ENCODE measurements around the gene MBD3.
A peak's percentile ranks its signal among the peaks of the same experiment; 100 is the strongest.
"Not testable (repeated sequence)": the region's sequence is repeated elsewhere in the genome, so short reads cannot be mapped to it uniquely, and the experiment has no call there.

MBD3 gene, protein sequence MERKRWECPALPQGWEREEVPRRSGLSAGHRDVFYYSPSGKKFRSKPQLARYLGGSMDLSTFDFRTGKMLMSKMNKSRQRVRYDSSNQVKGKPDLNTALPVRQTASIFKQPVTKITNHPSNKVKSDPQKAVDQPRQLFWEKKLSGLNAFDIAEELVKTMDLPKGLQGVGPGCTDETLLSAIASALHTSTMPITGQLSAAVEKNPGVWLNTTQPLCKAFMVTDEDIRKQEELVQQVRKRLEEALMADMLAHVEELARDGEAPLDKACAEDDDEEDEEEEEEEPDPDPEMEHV

GRCh38 chr19:1592755-1593500 lies at the start of gene MBD3:
TSS of gene MBD3 (minus strand) at chr19:1592865. CDS start at chr19:1592631, 234 bp downstream.
- DNase-seq (ENCODE audit: low spot score) = peak; percentile 99

DNA sequence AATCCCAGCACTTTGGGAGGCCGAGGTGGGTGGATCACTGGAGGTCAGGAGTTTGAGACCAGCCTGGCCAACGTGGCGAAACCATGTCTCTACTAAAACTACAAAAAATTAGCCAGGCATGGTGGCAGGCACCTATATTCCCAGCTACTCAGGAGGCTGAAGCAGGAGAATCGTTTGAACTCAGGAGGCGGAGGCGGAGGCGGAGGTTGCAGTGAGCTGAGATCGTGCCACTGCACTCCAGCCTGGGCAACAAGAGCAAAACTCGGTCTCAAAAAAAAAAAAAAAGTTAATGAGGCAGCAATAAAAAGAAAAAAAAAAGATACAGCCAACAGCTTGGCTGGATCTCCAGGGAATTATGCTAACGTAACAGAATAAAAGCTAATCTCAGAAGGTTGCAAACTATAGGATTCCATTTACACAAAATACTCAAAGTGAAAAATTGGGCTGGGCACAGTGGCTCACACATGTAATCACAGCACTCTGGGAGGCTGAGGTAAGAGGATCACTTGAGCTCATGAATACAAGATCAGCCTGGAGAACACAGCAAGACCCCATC lies 48.3 kb upstream of the MBD3 start:
- DNase-seq (ENCODE audit: low spot score) = not testable (repeated sequence)

DNA sequence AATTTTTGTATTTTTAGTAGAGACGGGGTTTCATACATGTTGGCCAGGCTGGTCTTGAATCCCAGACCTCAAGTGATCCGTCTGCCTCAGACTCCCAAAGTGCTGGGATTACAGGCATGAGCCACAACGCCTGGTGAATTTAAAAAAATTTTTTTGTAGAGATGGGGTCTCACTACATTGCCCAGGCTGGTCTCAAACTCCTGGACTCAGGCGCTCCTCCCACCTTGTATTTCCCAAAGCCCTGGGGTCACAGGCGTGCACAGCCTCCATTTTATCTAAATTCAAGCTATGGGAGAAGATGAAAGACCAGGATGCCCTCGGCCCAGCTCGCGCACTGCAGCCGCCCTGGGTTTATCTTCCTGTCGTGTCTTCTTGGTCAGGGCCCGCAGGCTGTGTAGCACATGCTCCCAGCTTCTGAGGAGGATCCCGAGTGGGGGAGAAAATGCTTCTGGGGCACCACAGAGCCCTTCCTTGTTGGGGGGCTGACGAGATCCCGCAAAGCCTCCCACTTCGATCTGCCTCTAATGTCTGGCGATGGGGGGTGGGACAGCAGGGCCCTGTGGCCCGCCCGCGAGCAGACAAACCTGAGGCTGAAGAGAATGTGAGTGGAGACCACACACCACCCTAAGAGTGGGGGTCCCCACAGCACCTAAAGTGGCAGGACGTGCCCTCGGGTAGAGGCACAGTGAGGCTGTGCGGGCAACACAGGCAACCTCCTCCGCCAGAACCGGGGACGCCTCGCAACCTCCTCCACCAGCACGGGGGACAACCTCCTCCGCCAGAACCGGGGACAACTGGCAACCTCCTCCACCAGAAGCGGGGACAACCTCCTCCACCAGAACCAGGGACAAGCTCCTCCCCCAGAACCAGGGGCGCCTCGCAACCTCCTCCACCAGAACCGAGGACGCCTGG lies 43.9 kb upstream of the MBD3 start:
- no peak for DNase-seq (ENCODE audit: low spot score)

DNA sequence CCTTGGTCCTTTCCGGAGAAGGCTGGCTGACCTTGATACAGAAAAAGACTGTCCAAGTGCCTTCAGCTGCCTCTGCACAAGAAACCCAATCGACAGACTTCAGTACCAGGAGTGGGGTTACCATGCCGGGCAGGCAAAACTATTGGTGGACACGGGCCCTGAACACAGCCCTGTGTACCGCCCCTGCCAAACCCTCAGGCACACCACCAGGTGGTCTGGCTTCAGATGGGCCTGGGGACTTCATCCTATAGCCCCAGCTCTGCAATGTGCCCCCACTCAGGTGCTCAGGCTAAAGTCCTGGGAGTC lies 42.2 kb upstream of the MBD3 start:
- no peak for DNase-seq (ENCODE audit: low spot score)

GRCh38 chr19:1634242-1634937 lies 41.7 kb upstream of the MBD3 start:
- DNase-seq (ENCODE audit: low spot score) = no peak

DNA sequence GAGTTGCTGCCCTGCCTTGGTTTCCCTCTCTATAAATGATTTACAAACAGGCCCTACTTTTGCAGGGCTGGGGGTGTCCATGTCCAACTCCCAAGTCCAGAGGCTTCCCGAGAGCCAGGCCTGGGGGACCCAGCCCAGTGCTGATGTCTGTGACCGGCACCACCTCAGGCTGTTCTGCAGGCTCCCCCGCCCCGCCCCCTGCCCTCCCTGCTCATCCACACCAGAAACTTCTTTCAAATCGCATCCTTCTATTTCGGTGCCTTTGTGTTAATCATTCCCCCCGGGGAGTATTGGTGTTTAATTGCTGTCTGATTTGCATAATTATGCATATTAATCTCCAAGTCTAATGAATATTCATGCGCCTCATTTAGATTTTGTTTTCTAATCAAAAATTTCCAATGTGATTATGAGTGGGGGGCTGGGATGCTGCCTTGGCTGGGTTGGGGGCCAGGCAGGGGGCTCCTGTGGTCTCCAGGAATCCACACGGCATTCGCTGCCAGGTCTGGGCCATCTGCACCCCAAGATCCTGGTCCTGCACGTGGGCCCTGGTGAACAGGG lies 40.7 kb upstream of the MBD3 start:
- DNase-seq (ENCODE audit: low spot score) = no peak

DNA sequence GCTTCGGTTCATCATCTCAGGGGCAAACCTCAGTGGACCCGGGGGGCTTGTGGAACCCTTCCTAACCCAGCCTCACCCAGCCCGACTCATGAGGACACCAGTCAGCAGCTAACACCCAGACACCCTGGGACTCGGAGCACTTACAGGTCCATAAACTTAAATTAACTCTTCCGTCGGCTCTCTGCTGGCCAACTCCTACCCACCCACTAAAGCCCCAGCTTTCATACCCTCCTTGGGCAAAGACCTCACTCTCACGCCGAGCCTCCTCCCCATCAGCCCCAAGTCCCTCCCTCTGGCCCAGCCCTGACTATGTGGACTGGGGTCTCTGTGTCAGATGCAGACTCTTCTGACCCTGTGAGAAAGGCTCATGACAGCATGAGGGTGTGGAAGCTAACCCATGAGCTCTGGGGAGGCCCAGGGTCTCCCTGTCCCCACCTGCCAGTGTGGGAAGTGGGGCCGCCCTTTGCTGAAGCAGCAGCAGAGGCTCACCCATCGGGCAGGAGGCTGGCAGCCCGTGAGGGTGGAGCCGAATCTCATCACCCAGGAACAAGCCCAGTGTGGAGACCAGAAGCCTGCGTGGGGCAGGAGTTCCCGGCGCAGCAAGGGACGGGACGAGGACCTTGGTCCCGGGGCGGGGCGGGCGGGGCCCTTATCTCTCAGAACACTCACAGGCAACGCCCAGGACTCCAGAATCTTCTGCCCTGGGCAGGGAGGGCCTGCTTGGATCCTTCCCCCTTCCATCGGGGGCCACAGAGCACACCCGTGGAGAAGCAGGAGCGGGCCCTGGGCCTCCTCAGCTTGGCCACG lies 40.0 kb upstream of the MBD3 start:
- no peak for DNase-seq (ENCODE audit: low spot score)

GRCh38 chr19:1631557-1632100 lies 39.0 kb upstream of the MBD3 start:
- DNase-seq (ENCODE audit: low spot score) = no peak

DNA sequence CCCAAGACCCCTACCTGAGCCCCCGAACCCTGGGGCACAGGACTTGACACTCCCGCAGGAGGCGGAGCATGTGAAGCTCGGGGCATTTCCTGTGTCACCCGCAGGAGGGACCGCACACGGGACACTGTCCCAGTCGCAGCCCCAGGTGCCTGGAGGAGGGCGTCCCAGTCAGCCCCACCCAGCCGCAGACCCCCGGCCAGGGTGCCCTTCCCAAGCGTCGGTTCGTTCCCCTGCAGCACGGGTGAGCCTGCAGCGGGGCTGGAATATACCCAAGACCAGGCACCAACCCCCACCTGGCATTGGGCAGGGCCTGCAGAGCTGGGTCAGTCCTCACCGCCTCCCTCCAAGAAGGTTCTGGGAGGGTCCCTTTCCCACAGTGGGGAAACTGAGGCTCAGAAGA lies 38.1 kb upstream of the MBD3 start:
- no peak for DNase-seq (ENCODE audit: low spot score)

GRCh38 chr19:1630012-1630411 lies 37.3 kb upstream of the MBD3 start:
- DNase-seq (ENCODE audit: low spot score) = no peak

GRCh38 chr19:1629256-1629808 lies 36.7 kb upstream of the MBD3 start:
- no peak for DNase-seq (ENCODE audit: low spot score)

- DNase-seq (ENCODE audit: low spot score) = no peak
Observed at GRCh38 chr19:1627194-1627593, 34.5 kb upstream of the MBD3 start.

GRCh38 chr19:1626417-1627010 lies 33.8 kb upstream of the MBD3 start:
- DNase-seq (ENCODE audit: low spot score) = no peak

- DNase-seq (ENCODE audit: low spot score) = peak; percentile 80
Observed at GRCh38 chr19:1624458-1624857, 31.8 kb upstream of the MBD3 start.

DNA sequence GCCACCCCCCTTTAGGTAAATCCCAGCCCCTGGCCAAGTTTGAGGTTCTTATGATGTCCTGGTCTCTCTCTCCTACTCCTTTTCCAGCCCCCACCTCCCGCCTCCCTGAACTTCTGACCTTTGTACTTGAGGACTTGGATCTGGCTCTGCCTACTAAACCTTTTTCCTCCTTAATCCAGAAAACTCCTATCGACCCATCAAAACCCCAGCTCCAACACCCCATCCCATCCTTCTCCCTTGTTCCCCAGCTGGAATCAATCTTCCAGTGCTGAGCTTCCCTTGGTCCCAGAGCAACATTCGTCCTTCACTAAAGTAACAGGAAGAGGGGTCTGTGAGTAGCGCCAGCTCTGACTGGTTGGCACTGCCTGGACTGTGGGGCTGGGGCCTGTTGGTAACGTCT lies 29.9 kb upstream of the MBD3 start:
- DNase-seq (ENCODE audit: low spot score) = no peak

- DNase-seq (ENCODE audit: low spot score) = no peak
Observed at GRCh38 chr19:1622007-1622406, 29.3 kb upstream of the MBD3 start.

DNA sequence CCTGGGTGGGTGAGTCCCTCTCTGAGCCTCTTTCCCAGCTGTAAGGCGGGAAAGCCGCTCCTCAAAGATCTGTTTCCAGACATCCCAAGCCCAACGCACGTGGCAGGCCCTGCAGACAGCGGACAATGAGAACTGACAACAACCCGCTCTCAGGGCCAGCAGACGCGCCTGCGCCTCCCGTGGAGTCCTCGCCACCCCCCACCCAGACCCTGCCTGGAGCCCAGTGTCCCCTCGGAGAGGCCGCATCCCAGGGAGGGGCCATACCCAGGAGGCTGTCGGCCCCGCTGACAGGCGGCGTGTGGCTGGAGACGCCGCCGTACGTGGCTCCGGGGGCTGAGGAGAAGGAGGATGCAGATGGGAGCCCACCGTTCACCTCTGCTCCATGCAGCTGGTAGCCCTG lies 28.9 kb upstream of the MBD3 start:
- DNase-seq (ENCODE audit: low spot score) = no peak

DNA sequence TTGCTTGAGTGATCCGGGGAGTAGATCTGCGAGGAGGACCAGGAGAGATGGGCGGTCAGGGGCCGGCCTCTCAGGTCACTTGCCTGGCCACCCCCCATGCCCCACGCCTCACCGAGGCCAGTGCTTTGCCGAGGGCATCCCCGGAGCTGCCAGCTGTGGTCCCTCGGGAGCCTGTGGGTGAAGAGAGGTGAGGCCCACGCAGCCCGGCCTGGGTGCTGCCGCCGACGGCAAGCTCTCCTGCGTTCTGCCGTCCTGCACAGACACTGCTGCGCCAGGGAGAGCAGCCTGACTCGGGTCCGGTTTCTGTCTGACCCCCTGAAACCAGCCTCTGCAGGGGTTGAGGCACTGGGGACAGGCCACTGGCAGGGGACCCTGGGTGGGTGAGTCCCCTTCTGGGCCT lies 28.4 kb upstream of the MBD3 start:
- DNase-seq (ENCODE audit: low spot score) = no peak

DNA sequence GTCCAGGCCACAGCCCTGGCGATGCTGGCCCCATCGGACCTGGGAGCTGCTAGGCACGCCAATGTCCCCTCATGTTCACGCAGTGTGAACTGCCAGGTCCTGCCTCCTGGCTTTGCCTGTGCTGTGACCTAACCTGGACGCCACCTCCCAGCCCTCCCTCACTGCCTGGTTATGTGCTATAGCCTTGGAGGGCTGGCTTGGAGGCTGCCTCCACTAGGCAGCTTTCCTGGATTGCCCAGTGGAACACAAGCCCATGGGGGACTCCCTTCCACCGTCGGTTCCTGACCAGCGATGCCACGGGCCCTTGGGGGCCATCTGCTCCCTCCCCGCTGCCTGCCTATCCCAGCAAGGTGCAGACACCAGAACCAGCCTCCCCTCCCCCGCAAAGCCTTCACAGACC lies 27.8 kb upstream of the MBD3 start:
- DNase-seq (ENCODE audit: low spot score) = no peak

GRCh38 chr19:1619703-1620102 lies 27.0 kb upstream of the MBD3 start:
- no peak for DNase-seq (ENCODE audit: low spot score)

All from AG08396 (cell line).